HEK293 (cell line): ENCODE measurements around the gene SLC16A10.

ENCODE experiments used
- CTCF ChIA-PET: fragments of 350-600 bp; formaldehyde crosslinking; extraction: SDS; loops from one replicate; lab custom pipeline; 2021; ENCODE audit warnings: antibody characterized with exemption; lab: Yijun Ruan, JAX
- POLR2A ChIA-PET: fragments of 300-600 bp; formaldehyde crosslinking; extraction: SDS; loops from one replicate; lab custom pipeline; 2020; ENCODE audit warnings: antibody characterized with exemption, inconsistent platforms; lab: Yijun Ruan, JAX
- H3K27ac ChIP-seq: fragments of 200-500 bp; sonication (Bioruptor generic); 2 replicates; pipeline ENCODE4 v1.5.1; 2014; ENCODE audit warnings: low read depth, low read length, control low read depth, inconsistent platforms; ENCODE audit errors: extremely low read depth
- H3K36me3 ChIP-seq, 2 experiments: fragments of 200-500 bp in 1 of 2; sonication (Bioruptor generic) in 1 of 2; 1 replicate in 1 of 2; 2 replicates in 1 of 2; pipeline ENCODE4 v1.5.1; 2014 to 2017; ENCODE audit warnings: inconsistent platforms in 2 of 2, low read length in 2 of 2; ENCODE audit not compliant: control insufficient read depth in 2 of 2, insufficient read depth in 1 of 2
- H3K4me1 ChIP-seq: fragments of 200-500 bp; sonication (Bioruptor generic); 2 replicates; pipeline ENCODE4 v1.5.1; 2014; ENCODE audit warnings: mild to moderate bottlenecking, low read length, inconsistent platforms; ENCODE audit not compliant: control insufficient read depth, insufficient read depth
- H3K4me3 ChIP-seq: 2 replicates; pipeline ENCODE4 v1.5.1; 2011; ENCODE audit warnings: low read depth, mild to moderate bottlenecking, control low read depth, low read length, moderate library complexity
- H3K9me3 ChIP-seq: fragments of 200-500 bp; sonication (Bioruptor generic); 2 replicates; pipeline ENCODE4 v1.5.1; 2014; ENCODE audit warnings: low read depth, low read length, inconsistent platforms; ENCODE audit not compliant: control insufficient read depth, insufficient read depth
- BCL6B ChIP-seq: fragments of 450-650 bp; formaldehyde crosslinking; IDR thresholded peaks from 2 replicates; pipeline ENCODE4 v1.5.1; 2017; ENCODE audit warnings: missing biosample characterization, missing genetic modification characterization
- EGR2 ChIP-seq: fragments of 450-650 bp; formaldehyde crosslinking; IDR thresholded peaks from 2 replicates; pipeline ENCODE4 v1.5.1; 2016; ENCODE audit warnings: low read depth, missing biosample characterization, missing genetic modification characterization
- GFI1B ChIP-seq: fragments of 450-650 bp; formaldehyde crosslinking; IDR thresholded peaks from 2 replicates; pipeline ENCODE4 v1.5.1; 2016; ENCODE audit warnings: missing biosample characterization, missing genetic modification characterization
- PRDM1 ChIP-seq: fragments of 450-650 bp; formaldehyde crosslinking; IDR thresholded peaks from 2 replicates; pipeline ENCODE4; 2016; ENCODE audit warnings: missing biosample characterization, missing genetic modification characterization
- SETDB1 ChIP-seq: IDR thresholded peaks from one replicate; pipeline ENCODE4 v1.6.1; 2017; ENCODE audit warnings: mild to moderate bottlenecking, low read length, moderate library complexity, mixed read lengths; ENCODE audit not compliant: insufficient read length
- TCF7L2 ChIP-seq: IDR thresholded peaks from 2 replicates; pipeline ENCODE4 v1.6.1; 2011; ENCODE audit warnings: low read depth, mild to moderate bottlenecking, inconsistent platforms, low read length, moderate library complexity, borderline replicate concordance
- TRIM28 ChIP-seq: IDR thresholded peaks from 2 replicates; pipeline ENCODE4 v1.6.1; 2011; ENCODE audit warnings: low read length, control low read depth, borderline replicate concordance
- ZBTB17 ChIP-seq: fragments of 450-650 bp; formaldehyde crosslinking; IDR thresholded peaks from 2 replicates; pipeline ENCODE4 v1.5.1; 2016; ENCODE audit warnings: missing biosample characterization, missing genetic modification characterization
- ZBTB7A ChIP-seq: fragments of 450-650 bp; formaldehyde crosslinking; IDR thresholded peaks from 2 replicates; pipeline ENCODE4 v1.5.1; 2016; ENCODE audit warnings: low read depth, missing biosample characterization, missing genetic modification characterization
- ZFP41 ChIP-seq: fragments of 450-650 bp; formaldehyde crosslinking; IDR thresholded peaks from 2 replicates; pipeline ENCODE4 v1.5.1; 2016; ENCODE audit warnings: missing biosample characterization, missing genetic modification characterization, borderline replicate concordance
- ZNF24 ChIP-seq: fragments of 450-650 bp; formaldehyde crosslinking; IDR thresholded peaks from 2 replicates; pipeline ENCODE4 v1.5.1; 2016; ENCODE audit warnings: missing biosample characterization, missing genetic modification characterization
- ZNF311 ChIP-seq: fragments of 450-650 bp; formaldehyde crosslinking; IDR thresholded peaks from 2 replicates; pipeline ENCODE4 v1.5.1; 2017; ENCODE audit warnings: missing biosample characterization, missing genetic modification characterization, borderline replicate concordance
- ZNF335 ChIP-seq: fragments of 450-650 bp; formaldehyde crosslinking; conservative IDR thresholded peaks from 2 replicates; pipeline ENCODE4 v1.5.1; 2016; ENCODE audit warnings: missing biosample characterization, missing genetic modification characterization
- ZNF341 ChIP-seq: fragments of 450-650 bp; formaldehyde crosslinking; IDR thresholded peaks from 2 replicates; pipeline ENCODE4; 2016; ENCODE audit warnings: low read depth, missing biosample characterization, missing genetic modification characterization
- ZNF354C ChIP-seq: fragments of 450-650 bp; formaldehyde crosslinking; IDR thresholded peaks from 2 replicates; pipeline ENCODE4 v1.5.1; 2016; ENCODE audit warnings: missing biosample characterization, missing genetic modification characterization, low read depth, borderline replicate concordance
- ZNF404 ChIP-seq: fragments of 450-650 bp; formaldehyde crosslinking; IDR thresholded peaks from 2 replicates; pipeline ENCODE4 v1.5.1; 2017; ENCODE audit warnings: missing biosample characterization, missing genetic modification characterization
- ZNF416 ChIP-seq: fragments of 450-650 bp; formaldehyde crosslinking; IDR thresholded peaks from 2 replicates; pipeline ENCODE4 v1.5.1; 2016; ENCODE audit warnings: missing biosample characterization, missing genetic modification characterization
- ZNF433 ChIP-seq: fragments of 450-650 bp; formaldehyde crosslinking; IDR thresholded peaks from 2 replicates; pipeline ENCODE4 v1.5.1; 2016; ENCODE audit warnings: missing biosample characterization, missing genetic modification characterization, low read depth
- ZNF449 ChIP-seq: fragments of 450-650 bp; formaldehyde crosslinking; IDR thresholded peaks from 2 replicates; pipeline ENCODE4 v1.5.1; 2017; ENCODE audit warnings: missing biosample characterization, mild to moderate bottlenecking, missing genetic modification characterization, moderate library complexity
- ZNF548 ChIP-seq: fragments of 450-650 bp; formaldehyde crosslinking; IDR thresholded peaks from 2 replicates; pipeline ENCODE4 v1.5.1; 2016; ENCODE audit warnings: missing biosample characterization, missing genetic modification characterization
- ZNF629 ChIP-seq: fragments of 450-650 bp; formaldehyde crosslinking; IDR thresholded peaks from 2 replicates; pipeline ENCODE4 v1.5.1; 2017; ENCODE audit warnings: missing biosample characterization, missing genetic modification characterization
- ZNF639 ChIP-seq: fragments of 450-650 bp; formaldehyde crosslinking; IDR thresholded peaks from 2 replicates; pipeline ENCODE4 v1.5.1; 2016; ENCODE audit warnings: missing biosample characterization, missing genetic modification characterization
- ZNF785 ChIP-seq: fragments of 450-650 bp; formaldehyde crosslinking; IDR thresholded peaks from 2 replicates; pipeline ENCODE4 v1.5.1; 2016; ENCODE audit warnings: missing biosample characterization, missing genetic modification characterization

SLC16A10 gene

GRCh38 chr6:111105578-111105977 is 18.3 kb downstream of the SLC16A10 start (continued):
- TF ChIP-seq ZNF449 (tag by site-specific recombination) (peak; percentile 31; the same call in 1 of the 2 replicates), TCF7L2 (no peak), GFI1B (tag by site-specific recombination) (no peak)

GRCh38 chr6:111107589-111107988 is 20.3 kb downstream of the SLC16A10 start:
- peaks cover 0 to 2% of the 10 kb centered on the region in 2 experiments; a peak in 2 of 3 replicates for H3K36me3 ChIP-seq
- POLR2A ChIA-PET = no interaction called here
- no peak overlapping the region for H3K4me3 ChIP-seq
- no peak overlapping the region for H3K27ac ChIP-seq
- H3K4me1 ChIP-seq = no peaks in the 10 kb centered on the region
- TF ChIP-seq ZNF639 (tag by site-specific recombination) = no peak
- TF ChIP-seq ZNF311 (tag by site-specific recombination) = no peak
- TF ChIP-seq SETDB1 = peak; percentile 98
- no peak for TF ChIP-seq EGR2 (tag by site-specific recombination)
- CTCF ChIA-PET = interaction anchor here (0.6 kb wide), 1 partner anchor 477 kb away, joined by 4 read pairs; no protein-coding TSS in a partner anchor
- H3K9me3 ChIP-seq = no peaks in the 10 kb centered on the region

GRCh38 chr6:111110036-111110435 is 22.7 kb downstream of the SLC16A10 start:
- no peak overlapping the region for H3K27ac ChIP-seq
- peaks cover 15% of the 10 kb centered on the region for H3K4me1 ChIP-seq
- ChIA-PET CTCF (interaction anchor here (0.6 kb wide), 1 partner anchor 933 kb away, joined by 3 read pairs; no protein-coding TSS in a partner anchor), POLR2A (no interaction called here)
- no peak for TF ChIP-seq ZBTB7A (tag by site-specific recombination)
- no peak for TF ChIP-seq ZNF433 (tag by site-specific recombination)
- TF ChIP-seq ZFP41 (tag by site-specific recombination) = no peak
- TF ChIP-seq PRDM1 (tag by site-specific recombination) = no peak
- TF ChIP-seq ZNF639 (tag by site-specific recombination) = no peak
- TF ChIP-seq ZNF416 (tag by site-specific recombination) = no peak
- TF ChIP-seq TCF7L2 = no peak
- H3K36me3 ChIP-seq = no peaks in the 10 kb centered on the region
- no peak overlapping the region for H3K4me3 ChIP-seq
- no peaks in the 10 kb centered on the region for H3K9me3 ChIP-seq

- ChIA-PET CTCF (interaction anchor here (0.6 to 1.0 kb wide), 4 partner anchors 15 to 102 kb away, joined by 3 to 5 read pairs (median 3); no protein-coding TSS in a partner anchor), POLR2A (no interaction called here)
- no peak overlapping the region for H3K27ac ChIP-seq
- H3K9me3 ChIP-seq = no peaks in the 10 kb centered on the region
- peaks cover 15% of the 10 kb centered on the region for H3K4me1 ChIP-seq
- H3K4me3 ChIP-seq = no peak overlapping the region
- no peaks in the 10 kb centered on the region for H3K36me3 ChIP-seq
- TF ChIP-seq ZNF335 (tag by site-specific recombination) (0 out of 2 replicates have a peak, but pooled peaks have one; percentile 19), ZNF24 (tag by site-specific recombination) (0 out of 2 replicates have a peak, but pooled peaks have one; percentile 20), PRDM1 (tag by site-specific recombination) (peak; percentile 40; the same call in 1 of the 2 replicates), ZNF354C (tag by site-specific recombination) (no peak), ZBTB17 (tag by site-specific recombination) (peak; percentile 14; the same call in 1 of the 2 replicates), ZNF341 (0 out of 2 replicates have a peak, but pooled peaks have one; percentile 31), BCL6B (peak; percentile 77), ZNF404 (tag by site-specific recombination) (no peak), ZNF548 (no peak), ZNF785 (tag by site-specific recombination) (no peak), ZNF629 (tag by site-specific recombination) (no peak), TRIM28 (peak; percentile 71; the same call in 1 of the 2 replicates)
Observed at GRCh38 chr6:111113336-111114086, 26.2 kb downstream of the SLC16A10 start.
